Esophagus muscularis mucosa (tissue), 3 donors: ENCODE results near the gene S100A14.

Experiments
- CTCF ChIP-seq, 3 experiments: fragments of 200-600 bp in 2 of 3; fragments of 450-650 bp in 1 of 3; sonication (generic) in 2 of 3; IDR thresholded peaks; one replicate each; pipeline ENCODE4 v1.5.1; 2017 to 2019; ENCODE audit warnings: antibody characterized with exemption in 3 of 3, mild to moderate bottlenecking in 2 of 3, moderate library complexity in 1 of 3
- POLR2A ChIP-seq: fragments of 450-650 bp; IDR thresholded peaks from one replicate; pipeline ENCODE4 v1.6.1; 2017; ENCODE audit warnings: antibody characterized with exemption, moderate library complexity, mild to moderate bottlenecking, low read depth
- POLR2AphosphoS5 ChIP-seq, 2 donors: sonication (generic); formaldehyde crosslinking; IDR thresholded peaks; one replicate each; pipeline ENCODE4 v1.6.1; 2017; ENCODE audit warnings: antibody characterized with exemption in 2 of 2

GRCh38 chr1:153571706-153572105 is 44.4 kb downstream of the S100A14 start:
- TF ChIP-seq POLR2AphosphoS5 (IDR thresholded peaks at IDR 0.05): no peak
- no peak for TF ChIP-seq POLR2A
- no peak for TF ChIP-seq CTCF (IDR thresholded peaks at IDR 0.05)
